ENCODE measurements around the gene BARHL1.

The BARHL1 gene

GRCh38 chr9:132627106-132627505 is 44.7 kb downstream of the BARHL1 start:
- H3K36me3 Mint-ChIP-seq (ENCODE audit: low read depth) = peaks cover 74% of the 10 kb centered on the region
- TF ChIP-seq CTCF (IDR thresholded peaks at IDR 0.05; ENCODE audit: unreplicated experiment in 3 of 3) = no peak
- no peaks in the 10 kb centered on the region for H3K9me3 Mint-ChIP-seq
- H3K27ac Mint-ChIP-seq = no peak overlapping the region
- H3K4me1 Mint-ChIP-seq = peaks cover 6% of the 10 kb centered on the region
- no peak overlapping the region for H3K4me3 Mint-ChIP-seq
- H3K27me3 Mint-ChIP-seq (ENCODE audit: low read depth) = peaks cover 8% of the 10 kb centered on the region

GRCh38 chr9:132627594-132627993 is 45.2 kb downstream of the BARHL1 start:
- Mint-ChIP-seq H3K27ac (no peak overlapping the region), H3K36me3 (ENCODE audit: low read depth) (peaks cover 75% of the 10 kb centered on the region), H3K9me3 (no peaks in the 10 kb centered on the region), H3K4me1 (peaks cover under 1% of the 10 kb centered on the region), H3K4me3 (no peak overlapping the region), H3K27me3 (ENCODE audit: low read depth) (peaks cover 8% of the 10 kb centered on the region)
- TF ChIP-seq CTCF (IDR thresholded peaks at IDR 0.05; ENCODE audit: unreplicated experiment in 3 of 3) = no peak

GRCh38 chr9:132628746-132629145 is 46.3 kb downstream of the BARHL1 start:
- no peak overlapping the region for H3K27ac Mint-ChIP-seq
- H3K4me3 Mint-ChIP-seq = no peak overlapping the region
- peaks cover 8% of the 10 kb centered on the region for H3K27me3 Mint-ChIP-seq (ENCODE audit: low read depth)
- H3K9me3 Mint-ChIP-seq = no peaks in the 10 kb centered on the region
- H3K4me1 Mint-ChIP-seq = no peaks in the 10 kb centered on the region
- no peak for TF ChIP-seq CTCF (IDR thresholded peaks at IDR 0.05; ENCODE audit: unreplicated experiment in 3 of 3)
- H3K36me3 Mint-ChIP-seq (ENCODE audit: low read depth) = peaks cover 77% of the 10 kb centered on the region

- TF ChIP-seq CTCF (IDR thresholded peaks at IDR 0.05; ENCODE audit: unreplicated experiment in 3 of 3) = no peak
- no peak overlapping the region for H3K27ac Mint-ChIP-seq
- H3K27me3 Mint-ChIP-seq (ENCODE audit: low read depth) = peaks cover 8% of the 10 kb centered on the region
- no peaks in the 10 kb centered on the region for H3K9me3 Mint-ChIP-seq
- H3K36me3 Mint-ChIP-seq (ENCODE audit: low read depth) = peaks cover 77% of the 10 kb centered on the region
- H3K4me3 Mint-ChIP-seq = no peak overlapping the region
- H3K4me1 Mint-ChIP-seq = no peaks in the 10 kb centered on the region
Observed at GRCh38 chr9:132630116-132630515, 47.7 kb downstream of the BARHL1 start.

- no peak overlapping the region for H3K4me3 Mint-ChIP-seq
- H3K27ac Mint-ChIP-seq = no peak overlapping the region
Observed at GRCh38 chr9:132630811-132631210, 48.4 kb downstream of the BARHL1 start.

More at GRCh38 chr9:132630811-132631210, 48.4 kb downstream of the BARHL1 start:
- Mint-ChIP-seq H3K4me1 (no peaks in the 10 kb centered on the region), H3K27me3 (ENCODE audit: low read depth) (peaks cover 8% of the 10 kb centered on the region), H3K9me3 (no peaks in the 10 kb centered on the region), H3K36me3 (ENCODE audit: low read depth) (peaks cover 71% of the 10 kb centered on the region)
- no peak for TF ChIP-seq CTCF (IDR thresholded peaks at IDR 0.05; ENCODE audit: unreplicated experiment in 3 of 3)
